GM21717 (cell line): Measurements from ENCODE around the gene AADACL4.
"Not testable (repeated sequence)": the region's sequence is repeated elsewhere in the genome, so short reads cannot be mapped to it uniquely, and the experiment has no call there.

Source experiments
- ATAC-seq: cut with Tn5 transposase; IDR thresholded peaks from one replicate; pipeline ENCODE4 v1.9.1; 2021; ENCODE audit warnings: mild to moderate bottlenecking, moderate library complexity; ENCODE audit not compliant: unreplicated experiment

AADACL4 gene

DNA sequence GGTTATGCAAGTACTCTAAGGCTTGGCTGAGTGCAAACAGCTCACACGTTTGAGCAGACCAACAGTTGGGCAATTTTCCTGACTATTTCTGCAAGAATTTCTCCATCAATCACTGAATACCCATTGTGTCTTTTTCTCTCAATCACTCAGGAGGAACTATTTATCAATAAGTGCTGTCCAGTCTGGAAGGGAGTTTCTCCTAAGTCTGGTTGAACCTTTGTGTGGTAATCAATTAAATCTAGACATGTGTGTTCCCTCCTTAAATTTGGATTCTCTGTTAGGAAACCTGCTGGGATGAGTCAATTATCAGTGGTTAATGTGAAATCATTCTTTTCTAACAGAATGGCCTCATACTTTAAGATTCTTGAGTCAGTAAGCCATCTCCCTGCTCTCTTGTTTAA lies 65.2 kb downstream of the AADACL4 start:
- no peak for ATAC-seq

DNA sequence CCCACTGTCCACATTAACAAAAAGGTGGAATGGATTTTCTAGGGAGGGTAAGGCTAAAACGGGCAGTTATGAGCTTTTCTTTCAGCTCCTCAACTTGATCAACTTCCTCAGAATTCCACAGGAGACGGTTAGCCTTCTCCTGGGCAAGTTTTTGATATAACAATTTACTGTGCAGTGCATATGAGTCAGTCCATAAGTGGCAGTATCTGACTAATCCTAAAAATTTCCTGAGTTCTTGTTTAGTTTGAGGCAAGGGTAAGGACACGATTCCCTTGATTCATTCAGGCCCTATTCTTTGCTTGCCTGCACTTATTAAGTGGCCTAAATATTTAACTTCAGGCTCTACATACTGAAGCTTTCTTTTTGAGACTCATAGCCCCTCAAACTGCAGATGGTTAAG lies 65.8 kb downstream of the AADACL4 start:
- ATAC-seq: no peak

DNA sequence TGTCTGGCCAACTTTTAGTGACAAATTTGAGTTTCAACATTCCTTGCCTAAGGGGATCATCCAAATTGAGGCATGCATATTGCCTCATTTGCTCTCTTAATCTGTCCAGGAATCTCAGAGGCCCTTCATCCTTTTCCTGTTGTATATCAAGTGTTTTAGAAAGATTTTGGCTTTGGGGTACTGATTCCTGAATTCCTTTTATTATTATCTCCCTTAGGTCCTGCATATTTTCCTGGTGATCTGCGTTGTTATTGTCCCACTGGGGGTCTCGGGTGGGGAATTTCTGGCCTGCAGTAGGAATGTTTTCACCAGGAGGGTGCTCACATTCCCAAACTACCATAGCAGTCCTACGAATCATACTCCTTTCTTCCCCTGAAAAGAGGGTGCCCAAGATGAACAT lies 67.7 kb downstream of the AADACL4 start:
- ATAC-seq: no peak

DNA sequence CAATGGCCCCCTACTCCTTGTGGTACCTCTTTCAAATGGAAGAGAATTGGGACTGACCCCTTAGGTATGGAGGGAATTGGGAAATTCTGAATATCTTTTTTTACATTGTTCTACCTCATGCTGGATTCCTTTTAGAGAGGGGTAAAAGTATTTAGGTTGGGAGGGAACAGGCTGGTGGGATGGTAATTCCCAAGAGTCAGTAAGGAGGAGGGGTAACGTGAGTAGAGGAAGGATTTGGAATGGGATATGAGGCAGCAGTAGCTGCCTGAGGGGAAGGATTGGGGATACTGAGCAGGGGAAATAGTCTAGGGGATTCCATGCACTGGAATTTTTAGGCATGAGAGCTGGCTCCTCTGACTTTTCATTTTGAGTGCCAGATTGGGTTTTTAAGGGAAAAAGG lies 68.2 kb downstream of the AADACL4 start:
- no peak for ATAC-seq

DNA sequence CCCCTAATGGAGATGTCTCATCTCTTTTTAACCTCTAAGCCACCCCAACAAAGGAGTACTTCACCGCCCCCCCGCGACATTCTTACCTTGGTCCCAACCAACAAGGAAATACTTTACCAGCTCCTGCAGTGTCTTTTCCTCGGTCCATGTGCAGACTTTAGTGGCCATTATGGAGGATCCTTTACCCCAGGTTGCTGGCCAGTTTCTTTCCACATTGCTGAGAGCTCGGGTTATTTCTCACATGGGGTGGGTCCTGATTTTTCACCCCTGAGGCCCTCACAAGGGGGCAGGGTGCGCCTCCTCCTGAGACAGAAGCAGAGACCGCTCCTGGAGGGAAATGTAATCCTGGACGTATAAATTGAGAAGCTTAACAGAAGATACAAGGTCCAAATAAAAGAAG lies 69.0 kb downstream of the AADACL4 start:
- ATAC-seq: no peak

DNA sequence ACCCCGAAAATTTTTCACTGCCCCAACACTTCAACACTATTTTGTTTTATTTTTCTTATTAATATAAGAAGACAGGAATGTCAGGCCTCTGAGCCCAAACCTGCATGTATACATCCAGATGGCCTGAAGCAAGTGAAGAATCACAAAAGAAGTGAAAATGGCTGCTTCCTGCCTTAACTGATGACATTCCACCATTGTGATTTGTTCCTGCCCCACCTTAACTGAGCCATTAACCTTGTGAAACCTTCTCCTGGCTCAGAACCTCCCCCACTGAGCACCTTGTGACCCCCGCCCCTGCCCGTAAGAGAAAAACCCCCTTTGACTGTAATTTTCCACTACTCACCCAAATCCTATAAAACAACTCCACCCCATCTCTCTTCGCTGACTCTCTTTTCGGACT lies 69.8 kb downstream of the AADACL4 start:
- not testable (repeated sequence) for ATAC-seq

DNA sequence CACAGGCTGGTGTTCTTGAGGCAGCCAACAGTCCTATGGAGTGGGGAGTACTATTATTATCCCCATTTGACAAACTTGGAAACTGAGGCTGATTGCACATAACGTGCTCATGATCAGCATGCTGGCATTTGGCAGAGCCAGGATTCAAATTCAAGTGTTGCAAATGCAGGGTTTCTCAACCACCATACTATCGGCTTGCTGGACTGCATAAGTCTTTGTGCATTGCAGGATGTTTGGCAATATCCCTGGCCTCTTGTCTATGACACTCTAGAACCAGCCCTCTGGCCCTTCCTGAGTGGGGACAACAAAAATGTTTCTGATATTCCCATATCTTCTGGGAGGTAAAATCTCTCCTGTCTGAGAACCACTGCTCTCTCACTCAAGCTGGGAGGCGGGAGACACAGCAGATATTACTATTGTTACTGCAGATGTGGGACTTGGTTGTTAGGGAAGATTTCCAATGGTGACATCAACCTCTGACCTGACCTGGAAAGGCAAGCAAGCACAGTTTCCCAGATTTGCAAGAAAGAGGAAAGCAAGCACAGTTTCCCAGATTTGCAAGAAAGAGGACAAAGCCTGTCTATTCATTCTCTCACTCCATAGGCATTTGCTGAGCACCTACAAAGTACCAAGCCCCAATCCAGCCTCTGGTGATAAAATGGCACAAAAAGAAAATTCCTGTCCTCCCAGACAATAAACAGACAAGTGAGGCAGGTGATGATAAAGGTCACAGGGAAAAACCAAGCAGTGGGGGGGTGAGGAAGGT lies 71.0 kb downstream of the AADACL4 start:
- ATAC-seq: no peak

DNA sequence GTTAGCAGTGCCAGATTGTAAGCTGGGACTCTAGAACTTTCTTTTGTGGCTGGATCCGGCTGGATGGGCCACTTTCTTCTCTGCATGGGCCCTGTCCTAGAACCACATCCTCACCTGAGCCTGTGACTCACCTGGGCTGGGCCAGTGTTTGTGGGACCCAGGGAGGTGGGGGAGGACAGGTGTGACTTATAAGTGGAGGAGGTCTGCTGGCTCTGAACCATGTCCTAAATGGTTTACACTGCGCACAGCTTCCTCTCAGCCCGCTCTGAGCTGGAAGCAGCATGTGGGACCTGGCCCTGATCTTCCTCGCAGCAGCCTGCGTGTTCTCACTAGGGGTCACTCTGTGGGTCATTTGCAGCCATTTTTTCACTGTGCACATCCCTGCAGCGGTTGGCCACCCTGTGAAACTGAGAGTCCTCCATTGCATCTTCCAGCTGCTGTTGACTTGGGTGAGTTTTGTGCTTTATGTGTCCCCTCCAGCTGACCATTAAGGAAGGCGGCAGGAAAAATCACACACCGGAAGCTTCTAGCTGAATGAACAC lies 72.1 kb downstream of the AADACL4 start, which contains the start of gene AADACL3:
TSS of gene AADACL3 (plus strand) at position 215 of the 542 bp plus-strand sequence. CDS start at position 282, 67 bp downstream.
- no peak for ATAC-seq
